GM12873 (cell line): Measurements from ENCODE around the gene ZFHX2.

Experiments
- TF ChIP-seq, protein P1 (sequence below): IDR thresholded peaks from 2 replicates; pipeline ENCODE4 v1.5.1; 2012; ENCODE audit warnings: low read depth, mild to moderate bottlenecking, moderate library complexity, low read length, control low read depth; ENCODE audit not compliant: insufficient read depth; ENCODE audit errors: missing control alignments

ZFHX2 gene

DNA sequence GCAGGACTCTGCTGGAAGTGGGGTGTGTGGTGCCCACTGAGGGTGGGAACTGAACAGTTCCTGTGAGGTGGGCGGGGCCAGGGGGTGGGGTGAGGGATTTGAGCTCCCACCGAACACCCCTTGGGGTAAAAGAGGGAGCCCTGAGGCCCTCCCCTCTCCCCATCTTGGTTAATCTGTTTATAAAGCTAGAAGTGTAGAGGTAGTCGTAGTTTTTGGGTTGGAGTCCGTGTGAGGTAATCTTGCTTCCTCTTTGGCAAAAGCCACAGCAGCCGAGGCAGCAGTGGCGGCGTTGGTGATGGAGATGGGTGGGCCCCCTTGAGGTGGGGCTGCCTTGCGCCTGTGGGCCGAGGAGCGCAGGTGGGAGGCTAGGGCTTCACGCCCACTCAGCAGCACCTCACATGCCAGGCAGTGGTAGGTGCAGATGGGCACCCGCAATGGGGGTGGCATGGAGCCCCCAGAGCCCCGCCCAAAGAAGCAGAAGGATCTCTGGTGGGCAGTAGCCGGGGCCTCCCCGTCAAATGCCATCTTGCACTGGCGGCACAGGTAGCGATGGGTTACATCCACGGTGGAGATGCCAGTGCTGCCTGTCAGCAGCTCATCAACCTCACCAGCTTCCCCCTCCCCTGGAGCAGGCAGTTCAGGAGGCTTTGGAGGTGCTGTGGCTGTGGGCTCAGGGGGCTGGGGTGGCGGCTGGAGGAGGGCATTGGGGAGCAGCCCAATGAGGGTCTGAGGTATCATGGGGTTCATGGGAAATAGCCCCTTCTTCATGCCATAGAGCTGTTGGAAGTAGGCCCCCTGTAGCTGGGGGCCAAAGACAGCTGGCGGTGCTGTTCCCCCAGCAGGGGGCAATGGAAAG lies 29.6 kb downstream of the ZFHX2 start:
- TF ChIP-seq, protein P1, sequence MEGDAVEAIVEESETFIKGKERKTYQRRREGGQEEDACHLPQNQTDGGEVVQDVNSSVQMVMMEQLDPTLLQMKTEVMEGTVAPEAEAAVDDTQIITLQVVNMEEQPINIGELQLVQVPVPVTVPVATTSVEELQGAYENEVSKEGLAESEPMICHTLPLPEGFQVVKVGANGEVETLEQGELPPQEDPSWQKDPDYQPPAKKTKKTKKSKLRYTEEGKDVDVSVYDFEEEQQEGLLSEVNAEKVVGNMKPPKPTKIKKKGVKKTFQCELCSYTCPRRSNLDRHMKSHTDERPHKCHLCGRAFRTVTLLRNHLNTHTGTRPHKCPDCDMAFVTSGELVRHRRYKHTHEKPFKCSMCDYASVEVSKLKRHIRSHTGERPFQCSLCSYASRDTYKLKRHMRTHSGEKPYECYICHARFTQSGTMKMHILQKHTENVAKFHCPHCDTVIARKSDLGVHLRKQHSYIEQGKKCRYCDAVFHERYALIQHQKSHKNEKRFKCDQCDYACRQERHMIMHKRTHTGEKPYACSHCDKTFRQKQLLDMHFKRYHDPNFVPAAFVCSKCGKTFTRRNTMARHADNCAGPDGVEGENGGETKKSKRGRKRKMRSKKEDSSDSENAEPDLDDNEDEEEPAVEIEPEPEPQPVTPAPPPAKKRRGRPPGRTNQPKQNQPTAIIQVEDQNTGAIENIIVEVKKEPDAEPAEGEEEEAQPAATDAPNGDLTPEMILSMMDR, result no peak

- TF ChIP-seq, protein P1, result no peak
Observed at GRCh38 chr14:23520899-23521533, 30.5 kb downstream of the ZFHX2 start.

GRCh38 chr14:23518709-23519108 lies 32.9 kb downstream of the ZFHX2 start:
- TF ChIP-seq, protein P1, result no peak

DNA sequence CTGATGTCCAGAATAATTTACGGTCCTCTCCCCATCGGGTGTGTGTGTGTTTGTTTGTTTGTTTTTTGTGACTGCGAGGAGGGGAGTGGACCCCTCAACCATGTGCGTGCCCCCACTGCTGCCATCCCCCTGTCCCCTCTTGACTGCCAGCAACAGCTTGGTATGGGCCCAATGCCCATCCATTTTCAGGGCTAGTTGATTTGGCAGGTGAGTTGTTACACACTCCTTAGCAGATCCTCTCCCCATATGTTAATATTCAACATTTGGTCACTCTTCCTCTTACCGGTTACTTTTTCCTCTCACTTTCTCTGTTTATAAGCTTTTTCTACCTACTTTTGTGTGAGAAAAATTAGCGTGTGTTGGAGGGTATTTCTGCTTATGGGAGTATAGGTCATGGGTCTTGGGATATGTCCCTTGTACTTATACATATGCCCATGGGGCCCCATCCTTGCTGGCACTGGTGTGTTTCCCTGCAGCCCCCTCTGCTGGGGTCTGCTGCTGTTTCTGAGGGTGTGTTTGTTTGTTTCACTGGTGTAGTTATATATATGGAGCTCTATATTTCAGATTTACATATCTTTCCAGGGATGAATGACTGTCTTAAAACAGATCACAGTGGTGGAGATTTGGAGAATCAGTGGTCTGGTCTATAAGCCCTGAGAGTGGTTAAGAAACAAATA lies 33.8 kb downstream of the ZFHX2 start:
- TF ChIP-seq, protein P1, result no peak

- TF ChIP-seq, protein P1, result no peak
Observed at GRCh38 chr14:23514644-23514957, 37.0 kb downstream of the ZFHX2 start.

- TF ChIP-seq, protein P1, result no peak
Observed at GRCh38 chr14:23513818-23514643, 37.5 kb downstream of the ZFHX2 start.
